HuH-7 (cell line): ENCODE results near the gene PPFIBP1.
"Not testable (repeated sequence)": the region's sequence is repeated elsewhere in the genome, so short reads cannot be mapped to it uniquely, and the experiment has no call there.

Experiments used
- DNase-seq: peaks from one replicate; pipeline ENCODE4 v3.0.0; 2011; ENCODE audit warnings: low spot score

The PPFIBP1 gene

DNA sequence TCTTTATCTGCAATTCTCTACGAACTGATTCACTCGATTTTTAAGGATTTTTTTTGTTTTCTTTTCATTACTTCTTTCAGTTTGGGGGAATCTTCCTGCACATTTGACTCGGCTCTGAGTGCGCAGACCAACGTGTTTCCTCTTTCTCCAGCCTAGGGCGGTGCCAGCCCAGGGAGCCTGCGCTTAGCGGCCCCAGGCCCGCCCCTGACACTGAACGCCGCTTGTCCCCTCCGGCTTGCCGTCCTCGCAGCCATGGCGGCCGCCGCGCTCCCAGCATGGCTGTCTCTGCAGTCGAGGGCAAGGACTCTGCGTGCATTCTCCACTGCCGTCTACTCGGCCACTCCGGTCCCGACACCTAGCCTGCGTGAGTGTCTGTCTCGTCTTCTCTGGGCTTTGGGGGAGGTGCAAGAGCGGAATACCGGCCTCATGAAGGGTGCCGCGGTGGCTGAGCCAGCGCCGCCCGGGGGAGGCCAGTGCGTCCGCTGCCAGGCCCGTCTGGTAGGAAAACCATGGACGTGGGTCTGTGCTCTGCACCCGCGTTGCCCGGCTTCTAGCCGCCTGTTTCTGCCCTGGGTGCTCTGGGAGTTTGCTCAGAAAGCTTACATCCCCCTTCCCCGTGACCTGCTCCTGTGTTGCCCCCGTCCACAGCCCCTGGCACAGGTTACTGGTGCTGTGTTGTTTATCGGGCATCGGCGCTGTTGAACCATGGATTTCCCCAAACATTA, 186.7 kb downstream of the PPFIBP1 start, which contains the start of gene MRPS35:
MRPS35 (plus strand) TSS at position 241 of the 725 bp plus-strand sequence; CDS start at position 253, 12 bp downstream.
- peak; percentile 80 for DNase-seq

- DNase-seq, result no peak
Measured at GRCh38 chr12:27711317-27711682, 187.3 kb downstream of the PPFIBP1 start.

GRCh38 chr12:27711967-27712366, 188.0 kb downstream of the PPFIBP1 start:
- DNase-seq, result no peak

GRCh38 chr12:27723212-27723611, 199.2 kb downstream of the PPFIBP1 start:
- DNase-seq, result no peak

GRCh38 chr12:27730097-27730588, 206.1 kb downstream of the PPFIBP1 start:
- DNase-seq, result no peak

- DNase-seq, result peak; percentile 52
Measured at GRCh38 chr12:27732281-27732680, 208.3 kb downstream of the PPFIBP1 start.

DNA sequence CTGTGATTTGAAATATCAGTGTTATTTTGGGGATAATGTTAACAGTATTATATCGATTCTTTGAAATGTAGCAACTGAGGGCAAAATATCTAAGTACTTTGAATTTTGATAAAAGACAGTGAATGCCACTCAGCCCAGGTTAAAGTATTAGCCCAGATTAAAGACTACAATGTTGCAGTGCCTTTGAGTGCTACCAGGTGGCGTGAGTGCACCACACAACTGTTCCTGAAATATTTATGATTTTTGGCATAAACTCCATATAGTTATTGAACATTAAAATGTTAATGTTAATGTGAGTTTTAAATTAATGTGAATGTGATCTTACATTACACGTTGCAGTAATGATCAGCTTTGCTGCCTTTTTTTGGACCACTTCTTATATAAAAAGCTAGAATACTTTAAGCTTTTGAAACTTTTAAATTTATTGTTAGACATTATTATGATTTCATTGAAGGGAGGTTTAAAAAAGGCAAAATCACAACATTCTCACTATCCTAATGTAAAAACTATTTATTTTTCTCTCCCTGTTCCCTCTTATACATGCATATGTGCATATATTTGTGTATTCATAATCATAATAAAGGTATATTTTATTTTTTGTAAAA, 209.1 kb downstream of the PPFIBP1 start:
- DNase-seq, result peak; percentile 32

GRCh38 chr12:27733791-27734190, 209.8 kb downstream of the PPFIBP1 start:
- DNase-seq, result no peak

DNA sequence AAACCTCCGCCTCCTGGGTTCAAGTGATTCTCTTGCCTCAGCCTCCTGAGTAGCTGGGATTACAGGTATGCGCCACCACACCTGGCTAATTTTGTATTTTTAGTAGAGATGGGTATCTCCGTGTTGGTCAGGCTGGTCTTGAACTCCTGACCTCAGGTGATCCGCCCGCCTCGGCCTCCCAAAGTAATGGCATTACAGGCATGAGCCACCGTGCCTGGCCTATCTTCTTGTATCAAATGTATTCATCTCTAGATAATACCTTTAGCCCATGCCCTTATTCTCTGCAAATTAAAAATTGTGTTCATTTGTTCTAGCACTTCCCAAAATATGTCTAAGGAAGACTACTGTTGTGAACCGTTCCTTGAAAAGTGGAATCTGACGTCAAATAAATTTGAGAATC, 210.3 kb downstream of the PPFIBP1 start:
- DNase-seq, result not testable (repeated sequence)

- no peak for DNase-seq
Measured at GRCh38 chr12:27743601-27744000, 219.6 kb downstream of the PPFIBP1 start.
